IMR-90 (cell line): ENCODE data around the gene ANKDD1B. TPM values are rescaled to one million over a fixed set of nuclear protein-coding genes. Genes with fewer than 3 reads are reported as not detected.

Experiments used
- ATAC-seq: fragments of 200-7000 bp; cut with Tn5 transposase; 2 replicates; pipeline ENCODE4 v1.9.1; 2020; ENCODE audit warnings: low read depth, mild to moderate bottlenecking, moderate library complexity
- BruUV-seq: library from RNA; stranded (reverse); fragments of 400-500 nt; replicated peaks from 2 replicates; lab custom pipeline; 2021; lab: Mats Ljungman, UMichigan
- CTCF ChIA-PET: fragments of 300-600 bp; formaldehyde crosslinking; extraction: SDS; loops from one replicate; lab custom pipeline; 2021; ENCODE audit warnings: antibody characterized with exemption; lab: Yijun Ruan, JAX
- POLR2A ChIA-PET: fragments of 300-600 bp; sonication (Branson Sonifier 250); formaldehyde crosslinking; loops from one replicate; lab custom pipeline; 2022; ENCODE audit warnings: antibody characterized with exemption; ENCODE audit not compliant: unreplicated experiment; lab: Charles Lee
- DNase-seq: peaks from one replicate; pipeline ENCODE4 v3.0.0; 2013
- H2AFZ ChIP-seq: replicated peaks from 2 replicates; pipeline ENCODE3; 2013; ENCODE audit warnings: low read length, mild to moderate bottlenecking; ENCODE audit not compliant: poor library complexity
- H2AK5ac ChIP-seq: 2 replicates; pipeline ENCODE4 v1.6.1; 2013; ENCODE audit warnings: low read depth, low read length, inconsistent platforms
- H2AK9ac ChIP-seq: replicated peaks from 2 replicates; pipeline ENCODE3; 2013; ENCODE audit warnings: mild to moderate bottlenecking, low read depth, low read length, moderate library complexity; ENCODE audit not compliant: poor library complexity
- H2BK120ac ChIP-seq: 2 replicates; pipeline ENCODE4 v1.6.1; 2013; ENCODE audit warnings: low read depth, low read length, inconsistent platforms
- H2BK15ac ChIP-seq: 3 replicates; pipeline ENCODE4 v1.6.1; 2013; ENCODE audit warnings: low read depth, low read length, inconsistent platforms
- H2BK20ac ChIP-seq: 2 replicates; pipeline ENCODE4 v1.6.1; 2013; ENCODE audit warnings: low read depth, mild to moderate bottlenecking, inconsistent platforms, low read length, moderate library complexity
- H2BK5ac ChIP-seq: 2 replicates; pipeline ENCODE4 v1.6.1; 2013; ENCODE audit warnings: mild to moderate bottlenecking, low read depth, low read length, inconsistent platforms; ENCODE audit not compliant: poor library complexity, severe bottlenecking
- H3K14ac ChIP-seq: replicated peaks from 2 replicates; pipeline ENCODE4 v1.6.1; 2013; ENCODE audit warnings: low read depth, low read length, inconsistent platforms
- H3K18ac ChIP-seq: 2 replicates; pipeline ENCODE4 v1.6.1; 2013; ENCODE audit warnings: low read depth, low read length, control low read depth
- H3K23ac ChIP-seq: 2 replicates; pipeline ENCODE4 v1.6.1; 2013; ENCODE audit warnings: low read depth, low read length, inconsistent platforms
- H3K27ac ChIP-seq: 2 replicates; pipeline ENCODE4 v1.5.1; 2013; ENCODE audit warnings: mild to moderate bottlenecking, control low read depth, low read length; ENCODE audit not compliant: insufficient read depth
- H3K27me3 ChIP-seq: 2 replicates; pipeline ENCODE4 v1.6.1; 2013; ENCODE audit warnings: low read length; ENCODE audit not compliant: control insufficient read depth, insufficient read depth
- H3K36me3 ChIP-seq: 2 replicates; pipeline ENCODE4 v1.6.1; 2013; ENCODE audit warnings: low read length, mixed read lengths; ENCODE audit not compliant: control insufficient read depth, insufficient read depth
- H3K4ac ChIP-seq: 2 replicates; pipeline ENCODE4 v1.6.1; 2013; ENCODE audit warnings: low read depth, low read length, inconsistent platforms
- H3K4me1 ChIP-seq: 2 replicates; pipeline ENCODE4 v1.6.1; 2013; ENCODE audit warnings: low read length, mixed read lengths; ENCODE audit not compliant: control insufficient read depth, insufficient read depth
- H3K4me2 ChIP-seq: 2 replicates; pipeline ENCODE4 v1.6.1; 2013; ENCODE audit warnings: low read depth, mild to moderate bottlenecking, control low read depth, low read length, moderate library complexity
- H3K4me3 ChIP-seq: 2 replicates; pipeline ENCODE4 v1.5.1; 2013; ENCODE audit warnings: low read depth, mild to moderate bottlenecking, control low read depth, low read length, moderate library complexity; ENCODE audit not compliant: insufficient read depth
- H3K56ac ChIP-seq: 2 replicates; pipeline ENCODE4 v1.6.1; 2013; ENCODE audit warnings: low read length, inconsistent platforms; ENCODE audit not compliant: insufficient read depth; ENCODE audit errors: extremely low read depth
- H3K79me1 ChIP-seq, 2 experiments: 2 replicates each; pipeline ENCODE4 v1.6.1; 2013; ENCODE audit warnings: low read length in 2 of 2, inconsistent platforms in 1 of 2, low read depth in 1 of 2
- H3K9ac ChIP-seq: 2 replicates; pipeline ENCODE4 v1.6.1; 2013; ENCODE audit warnings: low read depth, low read length, control low read depth
- H3K9me1 ChIP-seq: 2 replicates; pipeline ENCODE4 v1.6.1; 2013; ENCODE audit warnings: low read length, inconsistent platforms; ENCODE audit not compliant: insufficient read depth
- H3K9me3 ChIP-seq: 2 replicates; pipeline ENCODE4 v1.6.1; 2013; ENCODE audit warnings: low read length; ENCODE audit not compliant: control insufficient read depth, insufficient read depth
- H4K20me1 ChIP-seq: 2 replicates; pipeline ENCODE4 v1.6.1; 2013; ENCODE audit warnings: low read length, inconsistent platforms; ENCODE audit not compliant: insufficient read depth
- H4K5ac ChIP-seq: 2 replicates; pipeline ENCODE4 v1.6.1; 2013; ENCODE audit warnings: mild to moderate bottlenecking, low read depth, low read length, control low read depth
- H4K8ac ChIP-seq, 2 experiments: 2 replicates each; pipeline ENCODE4 v1.6.1; 2013; ENCODE audit warnings: low read depth in 2 of 2, low read length in 2 of 2, control low read depth in 1 of 2, inconsistent platforms in 1 of 2
- H4K91ac ChIP-seq: 2 replicates; pipeline ENCODE4 v1.6.1; 2013; ENCODE audit warnings: low read depth, low read length, inconsistent platforms; ENCODE audit not compliant: insufficient read depth
- BHLHE40 ChIP-seq: fragments of 150-350 bp; IDR thresholded peaks from 2 replicates; pipeline ENCODE4 v1.6.1; 2016; ENCODE audit warnings: mild to moderate bottlenecking, low read depth, low read length
- CEBPB ChIP-seq: IDR thresholded peaks from 2 replicates; pipeline ENCODE4 v1.6.1; 2012; ENCODE audit warnings: low read depth, low read length, improper control_type of control experiment
- CHD1 ChIP-seq: IDR thresholded peaks from 2 replicates; pipeline ENCODE4 v1.6.1; 2012; ENCODE audit warnings: low read depth, low read length, improper control_type of control experiment
- POLR2A ChIP-seq: IDR thresholded peaks from 2 replicates; pipeline ENCODE4 v1.6.1; 2012; ENCODE audit warnings: mild to moderate bottlenecking, low read depth, low read length
- RAD21 ChIP-seq: IDR thresholded peaks from 2 replicates; pipeline ENCODE4 v1.6.1; 2012; ENCODE audit warnings: low read length, improper control_type of control experiment
- RCOR1 ChIP-seq: IDR thresholded peaks from 2 replicates; pipeline ENCODE4 v1.6.1; 2012; ENCODE audit warnings: mild to moderate bottlenecking, low read length, improper control_type of control experiment; ENCODE audit not compliant: insufficient replicate concordance
- SMC3 ChIP-seq: fragments of 150-350 bp; IDR thresholded peaks from 2 replicates; pipeline ENCODE4 v1.6.1; 2016; ENCODE audit warnings: low read depth, mild to moderate bottlenecking, antibody characterized with exemption, low read length, moderate library complexity
- WGBS, 2 experiments: methylation state at CpG; one replicate each; pipeline versions ENCODE4 v1.1.5 to v1.1.7; 2013; ENCODE audit warnings: missing lambda C conversion rate in 2 of 2; ENCODE audit not compliant: insufficient read length in 1 of 2; ENCODE audit errors: extremely low coverage in 2 of 2; 5-methylcytosine and 5-hydroxymethylcytosine counted together
- dilution Hi-C: fragments of 300-500 bp; cut with HindIII; formaldehyde crosslinking; loops from one replicate; pipeline ENCODE4 v1.14.3; 2018; ENCODE audit warnings: low sequenced_read_pairs; ENCODE audit not compliant: unreplicated experiment
- in situ Hi-C: fragments of 300-500 bp; cut with MboI; formaldehyde crosslinking; loops from 3 replicates; pipeline ENCODE4 v1.14.3; 2019; ENCODE audit warnings: low sequenced_read_pairs, inconsistent platforms, mixed read lengths
- intact Hi-C: fragments of 100-400 bp; cut with micrococcal nuclease; formaldehyde crosslinking; loops from 2 replicates; pipeline ENCODE4 v1.10.0; 2022
- polyA plus RNA-seq, 3 experiments: library from polyadenylated mRNA; depleted of rRNA; stranded (reverse); fragments of >200 nt; gene quantifications; 2 replicates each; pipeline ENCODE4 v1.2.3, GENCODE V29; 2012; ENCODE audit warnings: low replicate concordance in 1 of 3
- total RNA-seq: library from RNA; depleted of rRNA; stranded (reverse); fragments of >200 nt; gene quantifications from 2 replicates; pipeline ENCODE4 v1.2.3, GENCODE V29; 2012
- TF ChIP-seq, protein P1 (sequence below): conservative IDR thresholded peaks from 2 replicates; pipeline ENCODE4 v1.5.1; 2012; ENCODE audit warnings: mild to moderate bottlenecking, low read depth, low read length, improper control_type of control experiment

Gene ANKDD1B
- total and polyA plus RNA-seq, 2 of the 4 experiments (the other 2 are of a cell fraction): 0.24 TPM; not detected in 1

DNA sequence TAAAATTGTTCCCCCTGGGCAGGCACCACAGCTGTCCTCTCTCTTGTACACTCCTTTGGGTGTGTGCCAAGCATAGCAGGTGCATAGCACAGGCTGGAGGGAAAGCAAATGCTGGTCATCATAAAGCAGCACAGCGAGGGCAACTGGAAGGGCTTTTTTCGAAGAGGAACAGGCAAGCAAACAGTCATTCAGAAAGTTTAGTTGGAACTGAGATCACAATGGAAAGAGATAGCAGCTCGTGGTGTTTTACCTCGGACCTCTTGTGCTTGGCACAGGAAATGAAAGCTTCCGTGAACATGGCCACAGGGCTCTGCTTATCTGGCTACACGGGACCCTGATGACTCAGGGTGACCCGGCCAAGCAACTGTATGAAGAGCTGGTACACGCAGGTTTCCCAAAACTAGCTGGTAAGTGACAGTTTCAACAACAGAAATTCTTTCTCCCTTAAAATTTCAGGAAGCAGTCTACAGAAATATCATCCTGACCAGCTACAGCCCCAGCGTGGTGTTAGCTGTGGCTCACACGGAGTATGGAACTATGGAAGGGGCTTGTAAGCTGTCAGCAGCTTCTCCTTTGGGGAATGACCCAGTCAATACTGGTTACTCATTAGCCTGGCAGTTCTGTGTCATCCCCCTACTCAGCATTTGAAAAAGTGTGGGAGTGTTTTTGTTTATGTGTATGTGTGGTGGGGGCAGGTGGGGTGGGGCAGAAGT is 57.9 kb downstream of the ANKDD1B start:
- H3K9me1 ChIP-seq: no peaks in the 10 kb centered on the region
- H2BK20ac ChIP-seq: no peak overlapping the region
- H3K14ac ChIP-seq: no peak overlapping the region
- no peaks in the 10 kb centered on the region for H3K9me3 ChIP-seq
- no CpG with 5 or more reads among the region's 10 CpGs for WGBS, 2 experiments
- intact Hi-C loops (no loop called here), dilution Hi-C loops (no loop called here), in situ Hi-C loops (no loop called here)
- H3K27ac ChIP-seq: no peak overlapping the region
- peak; percentile 18 for DNase-seq
- no peaks in the 10 kb centered on the region for H4K20me1 ChIP-seq
- no peak overlapping the region for H3K4ac ChIP-seq
- H3K18ac ChIP-seq: no peak overlapping the region
- no peak overlapping the region for H3K56ac ChIP-seq
- H2BK15ac ChIP-seq: no peak overlapping the region
- no peaks in the 10 kb centered on the region for H3K4me1 ChIP-seq
- H3K79me1 ChIP-seq: no peaks in the 10 kb centered on the region
- TF ChIP-seq RAD21: no peak
- TF ChIP-seq CEBPB: no peak
- TF ChIP-seq BHLHE40: no peak
- no peak for TF ChIP-seq CHD1
- TF ChIP-seq RCOR1: no peak
- no peak for TF ChIP-seq POLR2A
- TF ChIP-seq SMC3: no peak
- TF ChIP-seq, protein P1, sequence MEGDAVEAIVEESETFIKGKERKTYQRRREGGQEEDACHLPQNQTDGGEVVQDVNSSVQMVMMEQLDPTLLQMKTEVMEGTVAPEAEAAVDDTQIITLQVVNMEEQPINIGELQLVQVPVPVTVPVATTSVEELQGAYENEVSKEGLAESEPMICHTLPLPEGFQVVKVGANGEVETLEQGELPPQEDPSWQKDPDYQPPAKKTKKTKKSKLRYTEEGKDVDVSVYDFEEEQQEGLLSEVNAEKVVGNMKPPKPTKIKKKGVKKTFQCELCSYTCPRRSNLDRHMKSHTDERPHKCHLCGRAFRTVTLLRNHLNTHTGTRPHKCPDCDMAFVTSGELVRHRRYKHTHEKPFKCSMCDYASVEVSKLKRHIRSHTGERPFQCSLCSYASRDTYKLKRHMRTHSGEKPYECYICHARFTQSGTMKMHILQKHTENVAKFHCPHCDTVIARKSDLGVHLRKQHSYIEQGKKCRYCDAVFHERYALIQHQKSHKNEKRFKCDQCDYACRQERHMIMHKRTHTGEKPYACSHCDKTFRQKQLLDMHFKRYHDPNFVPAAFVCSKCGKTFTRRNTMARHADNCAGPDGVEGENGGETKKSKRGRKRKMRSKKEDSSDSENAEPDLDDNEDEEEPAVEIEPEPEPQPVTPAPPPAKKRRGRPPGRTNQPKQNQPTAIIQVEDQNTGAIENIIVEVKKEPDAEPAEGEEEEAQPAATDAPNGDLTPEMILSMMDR: no peak
- H2AFZ ChIP-seq: no peak overlapping the region
- H3K4me3 ChIP-seq: no peak overlapping the region
- no peak overlapping the region for H2BK5ac ChIP-seq
- no peak overlapping the region for H2BK120ac ChIP-seq
- H3K27me3 ChIP-seq: no peaks in the 10 kb centered on the region
- no peak overlapping the region for H3K9ac ChIP-seq
- BruUV-seq: no TSS peak
- CTCF ChIA-PET: interaction anchor here (2.2 kb wide), 1 partner anchor 11 kb away, joined by 5 read pairs; no protein-coding TSS in a partner anchor
- H2AK5ac ChIP-seq: no peak overlapping the region
- no peak; the same call in 1 of the 2 replicates for ATAC-seq
- H2AK9ac ChIP-seq: no peak overlapping the region
- no peak overlapping the region for H3K23ac ChIP-seq
- POLR2A ChIA-PET: no interaction called here
- no peak overlapping the region for H4K8ac ChIP-seq
- H4K5ac ChIP-seq: no peak overlapping the region
- no peak overlapping the region for H3K4me2 ChIP-seq
- H4K91ac ChIP-seq: no peak overlapping the region
- no peaks in the 10 kb centered on the region for H3K36me3 ChIP-seq
